ENCODE data around the gene MPP3. TPM values are rescaled to one million over a fixed set of nuclear protein-coding genes. Genes with fewer than 3 reads are reported as not detected.
A peak's percentile ranks its signal among the peaks of the same experiment; 100 is the strongest.

The MPP3 gene, protein sequence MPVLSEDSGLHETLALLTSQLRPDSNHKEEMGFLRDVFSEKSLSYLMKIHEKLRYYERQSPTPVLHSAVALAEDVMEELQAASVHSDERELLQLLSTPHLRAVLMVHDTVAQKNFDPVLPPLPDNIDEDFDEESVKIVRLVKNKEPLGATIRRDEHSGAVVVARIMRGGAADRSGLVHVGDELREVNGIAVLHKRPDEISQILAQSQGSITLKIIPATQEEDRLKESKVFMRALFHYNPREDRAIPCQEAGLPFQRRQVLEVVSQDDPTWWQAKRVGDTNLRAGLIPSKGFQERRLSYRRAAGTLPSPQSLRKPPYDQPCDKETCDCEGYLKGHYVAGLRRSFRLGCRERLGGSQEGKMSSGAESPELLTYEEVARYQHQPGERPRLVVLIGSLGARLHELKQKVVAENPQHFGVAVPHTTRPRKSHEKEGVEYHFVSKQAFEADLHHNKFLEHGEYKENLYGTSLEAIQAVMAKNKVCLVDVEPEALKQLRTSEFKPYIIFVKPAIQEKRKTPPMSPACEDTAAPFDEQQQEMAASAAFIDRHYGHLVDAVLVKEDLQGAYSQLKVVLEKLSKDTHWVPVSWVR
- under 1 TPM in 1 of 2 experiments, not detected in 1; 0.11 TPM for total RNA-seq

DNA sequence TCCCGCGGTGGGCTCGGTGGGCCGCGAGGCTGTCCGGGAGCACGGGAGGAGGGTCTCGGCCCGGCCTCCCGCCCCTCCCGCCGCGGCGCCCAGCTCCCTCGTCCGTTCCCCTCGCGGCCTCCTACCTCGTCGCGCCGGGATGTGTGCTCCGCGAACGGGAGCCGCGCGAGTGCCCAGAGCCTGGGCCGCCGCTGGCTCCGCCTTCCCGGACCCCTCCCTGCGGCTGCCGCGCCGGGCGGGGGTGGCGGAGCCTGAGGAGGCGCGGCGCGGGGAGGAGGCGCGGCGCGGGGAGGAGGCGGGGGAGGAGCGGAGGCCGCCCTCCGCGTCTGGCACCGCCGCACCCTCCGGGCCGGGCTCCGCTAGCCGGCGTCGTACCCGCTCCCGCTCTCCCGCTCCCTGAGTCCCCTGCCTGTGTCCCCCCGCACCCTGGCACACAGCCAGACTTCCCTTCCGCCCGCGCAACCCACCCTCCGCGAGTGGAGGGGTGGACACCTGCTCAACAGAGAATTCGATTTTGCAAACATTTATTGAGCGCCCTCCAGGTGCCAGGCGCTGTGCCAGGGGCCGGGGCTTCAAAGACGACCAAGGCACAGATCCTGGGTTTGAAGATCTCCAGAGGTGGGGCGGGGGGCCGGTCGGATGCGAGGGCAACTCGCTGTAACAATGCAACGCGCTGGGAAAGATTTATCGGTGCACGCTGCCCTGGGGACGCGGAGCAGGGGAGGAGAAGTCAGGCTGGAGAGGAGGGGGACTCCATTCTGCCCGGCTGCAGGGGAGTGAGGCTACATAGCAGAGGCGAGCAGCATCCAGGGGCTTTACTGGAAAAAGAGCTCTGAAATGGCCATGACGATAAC, at the start of gene MPP3:
Gene MPP3, minus strand, starts transcription at position 171 of the 854 bp plus-strand sequence. CDS start 1,240 bp downstream, outside the sequence.
- peaks cover 3% of the 10 kb centered on the region for H3K9me3 Mint-ChIP-seq
- peaks cover 2% of the 10 kb centered on the region for H3K36me3 Mint-ChIP-seq
- H3K4me1 Mint-ChIP-seq: peaks cover 5% of the 10 kb centered on the region
- POLR2A ChIA-PET: no interaction called here
- H3K27me3 Mint-ChIP-seq: peaks cover 60% of the 10 kb centered on the region
- H3K4me3 Mint-ChIP-seq: peak within 1 kb of the TSS; percentile 64
- DNase-seq: peak; percentile 60
- no peak within 1 kb of the TSS for H3K27ac Mint-ChIP-seq
- peak; percentile 80 for ATAC-seq (ENCODE audit: low read depth)

DNA sequence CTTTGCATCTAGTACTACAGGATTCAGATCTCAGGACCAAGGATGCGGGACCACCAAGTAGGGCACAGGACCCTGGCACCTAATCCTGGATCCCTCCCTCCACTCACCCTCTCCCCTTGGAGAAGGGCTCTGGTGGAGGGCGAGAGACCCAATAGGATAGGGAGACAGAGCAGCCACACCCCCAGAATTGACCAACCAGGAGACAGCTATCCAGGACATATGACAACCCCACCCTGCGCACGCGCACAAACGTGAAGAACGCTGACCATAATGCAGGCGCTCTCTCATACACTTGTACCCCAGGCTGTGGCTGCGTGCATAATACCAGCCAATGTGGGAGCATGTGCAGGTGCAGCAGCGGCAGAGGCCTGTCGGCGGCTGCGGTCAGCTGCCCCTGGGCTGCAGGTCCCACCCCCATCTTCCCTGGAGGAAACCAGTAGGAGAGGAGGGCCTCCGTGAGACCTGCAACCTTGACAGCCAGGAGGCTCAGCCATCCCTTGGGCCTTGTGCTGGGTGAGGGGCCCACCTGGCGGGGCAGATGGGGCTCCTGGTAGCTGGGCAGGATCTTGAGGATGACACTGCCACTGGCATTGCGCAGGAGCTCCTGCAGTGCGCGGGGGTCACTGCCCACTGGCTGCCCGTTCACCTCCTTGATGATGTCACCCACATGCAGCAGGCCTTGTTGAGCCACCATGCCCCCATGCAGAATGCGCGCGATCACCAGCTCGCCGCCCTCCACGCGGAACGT, 49.0 kb upstream of the MPP3 start:
- Mint-ChIP-seq H3K27ac (no peak overlapping the region), H3K4me1 (peaks cover 2% of the 10 kb centered on the region), H3K27me3 (peaks cover 10% of the 10 kb centered on the region), H3K9me3 (no peaks in the 10 kb centered on the region), H3K36me3 (no peaks in the 10 kb centered on the region), H3K4me3 (no peak overlapping the region)
- ATAC-seq (ENCODE audit: low read depth) (no peak), DNase-seq (no peak)
- POLR2A ChIA-PET: no interaction called here

DNA sequence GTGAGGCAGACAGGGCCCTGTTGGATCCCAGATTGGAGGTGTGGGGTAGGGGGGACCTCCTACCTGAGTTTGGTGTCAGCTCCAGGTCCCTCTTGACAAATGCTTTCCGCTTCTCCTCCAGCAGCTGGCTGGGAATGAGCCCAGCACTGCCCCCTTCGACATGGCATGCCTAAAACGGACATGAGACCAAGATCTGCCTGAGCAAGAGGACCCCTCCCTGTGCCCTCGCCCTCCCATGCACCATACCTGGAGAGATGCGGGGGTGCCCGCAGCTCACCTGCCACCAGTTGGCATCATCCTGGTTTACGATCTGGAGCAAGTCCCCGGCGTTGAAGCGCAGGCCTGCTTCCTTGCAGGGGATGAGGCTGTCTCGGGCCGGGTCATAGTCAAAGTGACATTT, 48.2 kb upstream of the MPP3 start:
- ATAC-seq (ENCODE audit: low read depth): no peak
- Mint-ChIP-seq H3K4me3 (no peak overlapping the region), H3K9me3 (no peaks in the 10 kb centered on the region), H3K36me3 (no peaks in the 10 kb centered on the region), H3K4me1 (peaks cover 2% of the 10 kb centered on the region), H3K27ac (no peak overlapping the region), H3K27me3 (peaks cover 4% of the 10 kb centered on the region)
- POLR2A ChIA-PET: no interaction called here
- DNase-seq: no peak

DNA sequence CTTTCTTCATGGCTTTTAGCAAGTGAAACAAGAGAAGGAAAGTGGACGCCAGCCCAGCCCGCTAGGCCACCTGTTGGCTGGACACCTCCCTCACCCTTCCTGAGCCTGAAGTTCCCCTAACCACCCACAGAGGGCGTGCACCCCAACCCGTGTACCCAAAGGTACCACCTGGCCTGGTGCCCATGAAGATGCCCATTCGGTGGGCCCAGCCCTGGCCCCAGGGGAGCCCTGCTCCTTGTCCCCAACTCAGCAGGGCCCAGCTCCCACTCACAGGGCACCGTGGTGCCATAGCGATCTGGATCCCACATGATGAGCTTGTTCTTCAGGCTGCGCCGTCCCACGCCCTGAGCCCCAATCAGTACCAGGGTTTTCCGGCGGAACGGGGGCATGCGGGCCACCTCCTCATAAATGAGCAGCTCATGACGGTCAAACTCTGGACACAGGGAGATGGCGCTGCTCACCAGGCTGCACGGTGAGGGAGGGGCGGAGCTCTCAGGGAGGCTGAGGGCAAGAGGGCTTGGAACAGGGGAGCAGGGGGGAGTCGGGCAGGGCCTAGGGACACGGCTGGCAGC, 47.6 kb upstream of the MPP3 start:
- no peaks in the 10 kb centered on the region for H3K36me3 Mint-ChIP-seq
- ATAC-seq (ENCODE audit: low read depth) (peak; percentile 40), DNase-seq (peak; percentile 58)
- no peaks in the 10 kb centered on the region for H3K9me3 Mint-ChIP-seq
- H3K4me1 Mint-ChIP-seq: peaks cover 2% of the 10 kb centered on the region
- no peak overlapping the region for H3K4me3 Mint-ChIP-seq
- no peak overlapping the region for H3K27ac Mint-ChIP-seq
- H3K27me3 Mint-ChIP-seq: peaks cover 6% of the 10 kb centered on the region
- POLR2A ChIA-PET: no interaction called here

DNA sequence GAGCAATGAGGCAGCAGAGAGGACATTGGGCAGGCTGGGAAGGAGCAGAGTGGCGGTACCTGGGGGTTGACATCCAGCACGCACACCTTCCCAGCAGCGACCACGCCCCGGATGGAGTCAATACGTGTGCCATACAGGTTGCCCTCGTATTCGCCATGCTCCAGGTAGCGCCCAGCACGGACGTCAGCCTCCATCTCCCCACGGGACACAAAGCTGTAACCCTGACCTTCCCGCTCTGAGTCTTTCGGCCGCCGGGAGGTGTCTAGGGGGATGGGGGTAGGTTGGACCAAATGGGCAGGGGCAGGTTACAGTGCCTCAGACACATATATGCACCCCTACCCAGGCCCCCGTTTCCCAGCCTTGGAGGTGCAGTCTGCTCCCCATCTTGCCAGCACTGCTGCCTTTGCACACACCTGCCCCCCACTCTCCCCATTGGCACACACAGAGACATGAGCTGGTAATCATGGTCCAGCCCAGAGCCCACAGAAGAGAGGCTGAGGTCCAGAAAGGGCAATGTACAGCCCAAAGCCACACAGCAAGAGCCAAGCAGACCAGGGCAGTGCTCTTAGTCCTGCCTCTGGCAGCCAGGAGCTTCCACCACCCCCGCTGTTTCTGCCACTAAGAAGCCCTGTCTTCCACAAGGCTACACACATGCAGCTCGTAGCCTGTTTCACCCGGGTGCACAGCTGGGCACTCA, 46.9 kb upstream of the MPP3 start:
- DNase-seq (no peak), ATAC-seq (ENCODE audit: low read depth) (no peak)
- POLR2A ChIA-PET: no interaction called here
- H3K27ac Mint-ChIP-seq: no peak overlapping the region
- H3K4me3 Mint-ChIP-seq: no peak overlapping the region
- no peaks in the 10 kb centered on the region for H3K36me3 Mint-ChIP-seq
- peaks cover 10% of the 10 kb centered on the region for H3K27me3 Mint-ChIP-seq
- no peaks in the 10 kb centered on the region for H3K9me3 Mint-ChIP-seq
- peaks cover 2% of the 10 kb centered on the region for H3K4me1 Mint-ChIP-seq

DNA sequence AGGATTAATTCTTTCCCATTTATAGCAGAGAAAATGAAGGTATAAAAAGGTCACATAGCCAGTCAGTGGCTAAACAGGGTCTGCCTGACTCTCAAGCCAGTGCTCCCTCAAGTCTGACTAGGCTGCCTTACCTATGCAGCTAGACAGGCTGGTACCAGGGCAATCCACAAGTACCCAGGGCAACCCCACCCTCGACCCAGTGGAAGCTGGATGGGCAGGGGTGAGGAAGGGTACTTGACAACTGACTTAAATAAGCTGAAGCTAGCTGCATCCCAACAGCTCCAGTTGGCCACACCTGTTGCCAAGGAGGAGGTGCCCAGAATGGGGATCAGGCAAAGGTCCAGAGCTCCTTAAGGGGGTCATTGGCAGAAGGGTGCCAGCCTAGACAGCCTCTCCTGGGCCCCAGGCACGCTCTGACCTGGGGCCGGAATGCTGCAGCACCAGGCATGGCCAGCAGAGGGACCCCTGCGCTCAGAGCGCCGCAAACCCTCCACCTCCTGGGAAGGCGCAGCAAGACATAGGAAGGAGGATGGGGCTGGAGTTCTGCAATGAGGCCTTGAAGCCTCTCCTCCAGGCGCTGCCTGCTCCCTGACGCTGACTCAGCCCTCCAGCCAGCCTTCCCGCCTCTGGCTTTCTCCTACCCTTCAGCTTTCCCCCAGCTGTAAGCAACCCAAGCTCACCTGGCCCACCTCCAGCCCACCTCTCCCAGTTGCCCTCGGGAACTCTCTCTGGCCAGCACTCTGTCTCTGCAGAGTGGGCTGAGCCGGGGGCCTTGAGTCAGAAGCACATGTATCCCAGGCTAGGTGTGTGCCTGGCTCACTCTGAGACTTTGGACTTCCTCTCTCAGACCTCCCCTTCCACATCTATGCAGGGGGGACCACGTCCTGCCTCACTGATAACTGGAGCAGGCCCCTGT, 45.6 kb upstream of the MPP3 start:
- Mint-ChIP-seq H3K27ac (no peak overlapping the region), H3K27me3 (peaks cover 10% of the 10 kb centered on the region), H3K9me3 (no peaks in the 10 kb centered on the region), H3K36me3 (no peaks in the 10 kb centered on the region), H3K4me3 (no peak overlapping the region), H3K4me1 (peaks cover 2% of the 10 kb centered on the region)
- POLR2A ChIA-PET: interaction anchor here (0.9 kb wide), 1 partner anchor 290 kb away, joined by 3 read pairs; no protein-coding TSS in a partner anchor
- ATAC-seq (ENCODE audit: low read depth): peak; percentile 71
- peak; percentile 81 for DNase-seq

DNA sequence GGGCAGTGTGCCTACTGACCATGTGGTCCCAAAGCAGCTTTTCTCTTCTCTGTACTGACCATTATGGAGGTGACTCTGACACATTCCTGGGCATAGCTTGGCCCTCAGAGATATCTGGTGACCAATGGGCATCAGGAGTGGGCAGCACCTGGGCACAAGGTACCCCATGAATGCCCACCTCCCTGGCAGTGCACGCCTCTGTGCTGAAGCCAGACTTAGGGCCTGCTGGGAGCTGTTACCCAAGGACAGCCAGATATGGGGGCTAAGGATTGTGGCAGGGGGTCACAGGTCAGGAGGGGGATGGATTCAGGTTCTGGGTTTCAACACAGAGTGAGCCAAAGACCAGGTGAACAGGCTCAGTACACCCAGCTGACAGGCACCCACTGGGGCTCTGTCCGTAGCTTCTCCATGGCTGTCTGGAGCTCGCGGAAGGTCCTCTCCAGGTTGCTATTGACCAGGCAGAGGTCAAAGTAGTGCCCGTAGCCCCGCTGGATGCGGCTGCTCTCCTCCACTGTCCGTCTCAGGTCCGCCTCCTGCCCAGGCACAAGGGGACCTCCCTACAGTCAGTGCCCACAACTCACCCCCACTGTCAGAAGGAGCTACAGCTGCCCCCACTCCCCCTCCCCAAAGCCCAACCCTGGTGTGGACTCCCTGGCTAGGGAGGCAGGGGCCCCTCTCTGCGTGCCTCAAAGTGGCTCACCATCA, 44.7 kb upstream of the MPP3 start:
- POLR2A ChIA-PET: interaction anchor here (0.9 kb wide), 1 partner anchor 291 kb away, joined by 3 read pairs; no protein-coding TSS in a partner anchor
- H3K27ac Mint-ChIP-seq: no peak overlapping the region
- no peak for ATAC-seq (ENCODE audit: low read depth)
- DNase-seq: no peak
- peaks cover 13% of the 10 kb centered on the region for H3K27me3 Mint-ChIP-seq
- peaks cover 2% of the 10 kb centered on the region for H3K4me1 Mint-ChIP-seq
- no peak overlapping the region for H3K4me3 Mint-ChIP-seq
- no peaks in the 10 kb centered on the region for H3K36me3 Mint-ChIP-seq
- H3K9me3 Mint-ChIP-seq: no peaks in the 10 kb centered on the region

DNA sequence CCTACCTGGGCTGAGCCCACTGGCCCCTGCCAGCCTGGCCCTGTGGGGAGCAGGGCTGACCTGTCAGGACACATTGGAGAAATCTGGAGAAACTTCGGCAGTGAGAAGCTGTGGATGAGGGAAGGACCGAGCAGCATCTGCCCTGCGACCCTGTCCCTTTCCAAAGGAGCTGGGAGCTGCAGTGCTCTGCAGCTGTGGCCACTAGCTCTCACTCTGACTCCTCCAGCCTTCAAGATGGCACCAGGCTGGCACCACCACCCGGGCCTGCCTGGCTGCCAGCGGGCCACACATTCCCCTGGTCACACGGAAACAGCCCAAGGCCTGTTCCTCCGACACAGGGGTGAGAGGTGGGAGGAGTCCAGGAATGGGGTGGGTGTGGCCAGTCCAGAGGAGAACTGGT, 44.1 kb upstream of the MPP3 start:
- Mint-ChIP-seq H3K9me3 (no peaks in the 10 kb centered on the region), H3K4me1 (peaks cover 2% of the 10 kb centered on the region), H3K27ac (no peak overlapping the region), H3K27me3 (peaks cover 14% of the 10 kb centered on the region), H3K4me3 (no peak overlapping the region), H3K36me3 (no peaks in the 10 kb centered on the region)
- POLR2A ChIA-PET: no interaction called here
- DNase-seq: no peak
- ATAC-seq (ENCODE audit: low read depth): no peak

DNA sequence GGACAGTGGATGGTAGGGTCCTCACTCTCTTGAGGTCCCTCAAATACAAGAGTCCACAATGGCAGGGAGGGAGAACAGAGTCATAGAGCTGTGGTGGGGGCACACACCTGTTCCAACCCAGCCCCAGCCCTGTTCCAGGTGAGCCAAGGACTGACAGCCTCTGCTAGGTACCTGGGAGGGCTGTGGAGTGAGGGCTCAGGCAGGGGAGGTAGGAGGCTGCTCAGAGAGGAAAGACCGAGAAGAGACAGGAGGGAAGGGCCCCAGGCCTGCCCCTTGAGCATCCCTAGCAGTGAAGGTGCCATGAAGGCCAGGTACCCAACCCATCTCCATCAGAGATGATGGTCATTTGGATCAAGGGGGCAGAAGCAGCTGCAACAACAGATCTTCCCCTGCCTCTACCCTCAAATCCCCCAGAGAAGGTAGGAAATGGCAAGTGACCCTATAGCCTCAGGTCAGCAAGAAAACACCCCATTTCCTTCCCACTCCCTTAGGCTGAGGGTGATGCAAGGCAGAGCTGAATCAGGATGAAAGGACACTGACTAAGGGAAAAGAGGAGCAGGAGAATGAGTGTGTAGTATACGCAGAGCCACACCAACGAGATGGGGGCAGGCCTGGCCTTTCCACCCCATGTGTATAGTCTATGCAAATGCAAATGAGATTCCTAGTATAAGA, 42.7 kb upstream of the MPP3 start:
- H3K27ac Mint-ChIP-seq: no peak overlapping the region
- H3K27me3 Mint-ChIP-seq: peaks cover 14% of the 10 kb centered on the region
- no peaks in the 10 kb centered on the region for H3K9me3 Mint-ChIP-seq
- H3K36me3 Mint-ChIP-seq: no peaks in the 10 kb centered on the region
- no peak for ATAC-seq (ENCODE audit: low read depth)
- no peak overlapping the region for H3K4me3 Mint-ChIP-seq
- POLR2A ChIA-PET: no interaction called here
- no peak for DNase-seq
- H3K4me1 Mint-ChIP-seq: peaks cover 2% of the 10 kb centered on the region

DNA sequence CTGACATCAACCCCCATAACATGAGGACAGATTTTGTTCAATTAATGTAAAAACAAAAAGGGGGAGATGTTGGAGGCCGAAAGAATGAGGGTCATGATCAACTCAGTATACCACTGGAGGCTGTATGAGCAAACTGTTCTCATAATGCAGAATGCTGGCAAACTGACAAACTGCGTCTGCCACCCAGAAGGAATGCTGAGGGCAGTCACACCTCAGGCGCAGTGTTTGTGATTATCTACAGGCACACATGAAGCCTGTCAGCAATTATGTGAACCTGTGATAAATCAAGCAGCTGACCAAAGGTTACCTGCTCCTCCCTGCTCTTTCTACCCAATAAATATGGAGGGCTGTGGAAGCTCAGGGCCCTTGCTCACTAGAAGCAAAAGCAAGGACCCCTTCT, 41.3 kb upstream of the MPP3 start:
- POLR2A ChIA-PET: no interaction called here
- Mint-ChIP-seq H3K27me3 (peaks cover 21% of the 10 kb centered on the region), H3K36me3 (no peaks in the 10 kb centered on the region), H3K4me1 (peaks cover under 1% of the 10 kb centered on the region), H3K9me3 (no peaks in the 10 kb centered on the region), H3K27ac (no peak overlapping the region), H3K4me3 (no peak overlapping the region)
- DNase-seq (no peak), ATAC-seq (ENCODE audit: low read depth) (no peak)

DNA sequence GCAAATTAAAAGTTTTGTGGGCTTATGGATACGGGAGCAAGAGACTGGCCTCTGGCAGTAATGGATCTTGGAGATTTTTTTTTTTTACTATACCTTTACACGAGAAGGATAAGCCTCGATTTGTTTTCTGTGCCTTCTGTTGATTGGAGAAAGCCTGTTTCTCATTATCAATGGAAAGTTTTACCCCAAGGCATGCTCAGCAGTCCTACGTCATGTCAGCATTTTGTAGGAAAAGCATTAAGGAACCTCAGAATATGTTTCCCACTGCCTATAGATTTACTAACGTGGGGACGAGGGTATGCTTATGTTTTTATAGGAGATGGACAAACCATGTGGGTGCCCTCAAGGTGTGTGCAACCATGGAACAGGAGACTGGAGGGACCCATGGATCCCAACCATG, 40.9 kb upstream of the MPP3 start:
- Mint-ChIP-seq H3K36me3 (no peaks in the 10 kb centered on the region), H3K27me3 (peaks cover 21% of the 10 kb centered on the region), H3K4me1 (no peaks in the 10 kb centered on the region), H3K27ac (no peak overlapping the region), H3K9me3 (no peaks in the 10 kb centered on the region), H3K4me3 (no peak overlapping the region)
- POLR2A ChIA-PET: no interaction called here
- DNase-seq (no peak), ATAC-seq (ENCODE audit: low read depth) (no peak)

All from activated naive CD8-positive, alpha-beta T cell treated with anti-CD3 and anti-CD28 coated beads, Interleukin-2, amount 10 ng/mL, durations not matched to agents 7 days and 5 days (primary cell).